HPDE6-E6E7 (cell line): ENCODE measurements around the gene F8A2.
"Not testable (repeated sequence)": the region's sequence is repeated elsewhere in the genome, so short reads cannot be mapped to it uniquely, and the experiment has no call there.

ENCODE experiments used
- DNase-seq: peaks from one replicate; pipeline ENCODE4 v3.0.0; 2011; ENCODE audit warnings: missing footprints; ENCODE audit errors: extremely low spot score

F8A2 gene

DNA sequence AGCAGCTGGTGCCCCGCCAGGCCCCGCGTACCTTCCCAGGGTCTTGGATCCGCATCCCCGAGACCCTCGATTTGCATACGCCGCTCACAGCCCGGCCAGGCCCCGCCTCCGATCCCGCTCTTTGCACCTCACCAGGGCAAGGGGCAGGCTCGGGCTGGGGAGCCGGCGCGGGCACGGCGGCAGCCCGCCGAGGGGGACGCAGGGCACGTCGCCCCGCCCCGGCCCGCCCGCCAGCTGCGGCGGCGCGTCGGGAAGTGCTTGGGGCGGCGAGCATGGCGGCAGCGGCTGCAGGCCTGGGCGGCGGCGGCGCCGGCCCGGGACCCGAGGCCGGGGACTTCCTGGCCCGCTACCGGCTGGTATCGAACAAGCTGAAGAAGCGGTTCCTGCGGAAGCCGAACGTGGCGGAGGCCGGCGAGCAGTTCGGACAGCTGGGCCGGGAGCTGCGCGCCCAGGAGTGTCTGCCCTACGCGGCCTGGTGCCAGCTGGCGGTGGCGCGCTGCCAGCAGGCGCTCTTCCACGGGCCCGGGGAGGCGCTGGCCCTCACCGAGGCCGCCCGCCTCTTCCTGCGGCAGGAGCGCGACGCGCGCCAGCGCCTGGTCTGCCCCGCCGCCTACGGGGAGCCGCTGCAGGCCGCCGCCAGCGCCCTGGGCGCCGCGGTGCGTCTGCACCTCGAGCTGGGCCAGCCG, at the start of gene F8A2:
Gene F8A2 (plus strand): TSS at position 253 of the 686 bp plus-strand sequence. CDS start 20 bp downstream, at position 273.
- DNase-seq = not testable (repeated sequence)

DNA sequence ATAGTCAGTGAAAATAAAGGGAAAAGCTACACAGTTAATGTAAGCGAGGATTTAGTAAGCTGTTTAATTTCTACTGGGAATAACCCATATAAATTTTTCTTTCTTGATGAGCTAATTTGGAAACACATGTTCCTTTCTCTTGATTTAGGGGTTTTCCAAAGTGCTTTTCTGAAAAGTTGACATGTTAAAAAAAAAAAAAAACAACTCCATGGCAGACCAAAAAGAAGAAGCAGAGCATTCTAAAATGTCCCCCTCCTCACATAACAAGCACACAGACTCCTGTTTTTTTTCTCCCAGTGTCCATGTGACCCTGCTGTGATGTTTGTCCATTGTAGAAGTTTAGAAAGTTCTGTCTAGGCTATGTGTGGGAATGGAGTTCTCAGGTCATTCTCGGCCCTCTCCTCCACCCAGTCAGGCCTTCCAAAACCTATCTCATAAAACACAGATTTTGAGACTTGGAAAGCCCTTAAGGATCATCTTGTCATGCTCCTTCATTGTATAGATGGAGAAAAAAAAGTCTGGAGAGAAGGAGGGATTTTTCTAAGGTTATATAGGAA, 48.3 kb upstream of the F8A2 start:
- DNase-seq = no peak

- peak; percentile 16 for DNase-seq
Observed at GRCh38 chrX:155334486-155335336, 47.2 kb upstream of the F8A2 start, which contains the start of gene CLIC2. CLIC2 (minus strand) TSS chrX:155334614; CDS start chrX:155334427, 187 bp downstream.

DNA sequence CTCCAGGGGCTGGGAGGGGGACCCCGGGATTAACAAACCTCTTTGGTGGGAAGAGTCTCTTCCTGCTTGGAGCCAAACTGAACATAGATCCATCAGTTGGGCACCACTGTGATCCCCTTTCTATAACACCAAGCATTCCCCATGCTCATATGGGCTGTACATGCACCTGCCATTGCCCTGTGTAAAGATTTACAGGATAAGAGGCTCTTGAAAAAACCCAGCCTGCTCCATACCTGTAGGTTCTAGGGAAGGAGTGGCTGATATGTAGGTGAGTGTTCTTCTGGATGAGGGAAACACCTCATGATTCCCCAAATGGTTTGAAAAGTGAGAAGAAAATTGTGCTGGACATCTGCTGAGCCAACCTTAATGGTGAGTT, 46.6 kb upstream of the F8A2 start:
- not testable (repeated sequence) for DNase-seq

GRCh38 chrX:155345689-155346088, 36.2 kb upstream of the F8A2 start:
- not testable (repeated sequence) for DNase-seq

DNA sequence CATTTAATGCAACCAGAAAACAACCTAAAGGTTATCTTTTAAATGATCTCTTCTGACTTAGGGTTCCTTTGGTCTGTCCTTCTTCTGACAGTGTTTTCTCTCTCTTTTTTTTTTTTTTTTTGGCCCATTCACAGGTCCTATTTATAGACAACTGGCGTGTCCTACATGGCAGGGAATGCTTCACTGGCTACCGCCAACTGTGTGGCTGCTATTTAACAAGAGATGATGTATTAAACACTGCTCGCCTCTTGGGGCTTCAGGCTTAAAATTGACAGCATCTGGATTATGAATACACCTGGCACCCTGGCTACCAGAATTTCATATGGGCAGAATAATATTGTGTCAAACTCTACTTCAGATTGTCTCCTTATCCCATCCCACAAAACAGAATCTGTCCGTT, 32.4 kb upstream of the F8A2 start:
- DNase-seq = not testable (repeated sequence)

DNA sequence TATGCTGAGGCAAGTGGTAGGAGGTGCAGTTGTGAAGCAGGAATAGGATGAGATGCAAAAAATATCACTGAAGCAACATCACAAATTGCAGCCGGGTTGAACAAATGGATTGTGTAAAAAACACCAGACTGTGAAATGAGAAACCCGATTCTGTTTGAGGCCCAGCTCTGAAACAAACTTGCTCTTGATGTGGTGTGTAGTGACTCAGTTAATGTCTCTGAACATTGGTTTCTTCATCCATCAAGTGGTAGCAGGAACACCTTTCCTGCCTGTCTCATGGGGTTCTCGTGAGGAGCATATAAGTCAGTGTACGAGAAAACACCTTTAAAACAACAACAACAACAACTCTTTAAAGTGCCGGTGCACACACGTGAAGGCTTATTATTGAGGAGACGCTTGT, 18.2 kb upstream of the F8A2 start:
- not testable (repeated sequence) for DNase-seq

DNA sequence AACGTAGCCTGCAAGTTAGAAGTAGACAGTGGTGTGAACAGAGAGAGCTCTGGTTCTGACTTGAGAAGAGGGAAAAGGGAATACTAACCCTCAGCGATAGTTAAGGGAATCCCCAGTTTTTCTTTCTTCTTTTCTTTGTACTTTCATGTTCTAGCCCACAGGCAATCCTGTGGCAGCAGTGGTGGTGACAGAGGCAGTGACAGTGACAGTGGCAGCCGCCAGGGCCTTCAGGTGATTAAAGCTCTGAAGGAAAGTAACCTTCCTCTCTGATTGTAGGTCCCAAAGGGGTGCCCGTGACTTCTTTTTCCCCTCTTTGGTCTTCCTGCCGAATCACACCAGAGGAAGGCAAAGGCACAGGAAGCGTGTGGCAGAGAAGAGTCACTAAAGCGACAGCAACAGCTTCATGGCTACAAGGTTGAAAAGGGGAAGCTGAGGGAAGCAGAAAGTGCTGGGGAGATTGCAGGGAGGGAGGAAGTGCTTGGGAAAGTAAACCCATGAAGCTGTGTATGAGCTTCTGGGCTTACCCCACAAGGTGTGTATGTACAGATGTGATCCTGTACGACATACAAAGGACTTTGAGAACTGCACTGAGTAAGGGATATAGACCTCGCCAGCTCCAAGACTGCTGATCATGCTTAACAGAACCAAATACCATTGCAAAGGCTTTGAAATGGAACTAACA, 8.0 kb upstream of the F8A2 start:
- DNase-seq = not testable (repeated sequence)

DNA sequence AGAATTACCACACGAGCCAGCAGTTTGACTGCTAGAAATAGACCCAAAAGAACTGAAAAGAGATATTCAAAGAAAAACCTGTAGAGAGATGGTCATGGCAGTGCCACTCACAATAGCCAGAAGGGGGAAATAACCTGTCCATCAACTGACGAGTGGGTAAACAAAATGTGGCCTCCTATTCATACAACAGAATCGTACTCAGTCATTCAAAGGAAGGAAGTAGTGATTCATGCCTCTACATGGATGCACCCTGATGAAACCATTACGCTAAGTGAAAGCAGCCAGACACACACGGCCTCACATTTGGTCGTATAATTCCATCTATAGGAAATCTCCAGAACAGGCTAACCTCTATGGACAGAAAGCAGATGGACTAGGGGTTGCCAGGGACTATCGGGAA, 2.1 kb upstream of the F8A2 start:
- not testable (repeated sequence) for DNase-seq

DNA sequence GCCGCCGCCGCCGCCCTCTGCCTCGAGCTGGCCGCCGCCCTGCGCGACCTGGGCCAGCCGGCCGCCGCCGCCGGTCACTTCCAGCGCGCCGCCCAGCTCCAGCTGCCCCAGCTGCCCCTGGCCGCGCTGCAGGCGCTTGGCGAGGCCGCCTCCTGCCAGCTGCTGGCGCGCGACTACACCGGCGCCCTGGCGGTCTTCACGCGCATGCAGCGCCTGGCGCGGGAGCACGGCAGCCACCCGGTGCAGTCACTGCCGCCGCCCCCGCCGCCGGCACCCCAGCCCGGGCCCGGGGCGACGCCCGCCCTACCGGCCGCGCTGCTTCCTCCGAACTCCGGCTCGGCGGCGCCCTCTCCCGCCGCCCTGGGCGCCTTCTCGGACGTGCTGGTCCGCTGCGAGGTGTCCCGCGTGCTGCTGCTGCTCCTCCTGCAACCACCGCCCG, 653 bp downstream of the F8A2 start:
- not testable (repeated sequence) for DNase-seq

- DNase-seq = no peak
Observed at GRCh38 chrX:155389634-155390033, 7.7 kb downstream of the F8A2 start.

DNA sequence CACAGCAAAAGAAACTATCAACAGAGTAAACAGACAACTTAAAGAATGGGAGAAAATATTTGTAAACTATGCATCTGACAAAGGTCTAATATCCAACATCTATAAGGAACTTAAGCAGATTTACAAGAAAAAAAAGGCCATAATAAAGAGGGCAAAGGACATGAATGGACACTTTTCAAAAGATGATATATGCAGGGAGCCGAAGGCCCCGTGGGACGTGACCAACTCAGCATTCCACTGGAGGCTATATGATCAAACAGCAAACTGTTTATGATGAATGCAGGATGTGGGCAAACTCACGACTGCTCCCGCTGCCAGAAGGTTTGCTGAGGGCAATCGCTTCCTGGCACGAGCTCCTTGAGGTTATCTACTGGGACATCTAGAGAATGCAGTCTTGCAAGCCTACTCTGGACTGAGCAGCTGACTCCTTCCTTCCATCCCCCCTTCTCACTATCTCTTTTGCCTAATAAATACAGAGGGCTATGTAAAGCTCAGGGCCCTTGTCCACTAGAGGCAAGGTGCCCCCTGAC, 12.9 kb downstream of the F8A2 start:
- not testable (repeated sequence) for DNase-seq

DNA sequence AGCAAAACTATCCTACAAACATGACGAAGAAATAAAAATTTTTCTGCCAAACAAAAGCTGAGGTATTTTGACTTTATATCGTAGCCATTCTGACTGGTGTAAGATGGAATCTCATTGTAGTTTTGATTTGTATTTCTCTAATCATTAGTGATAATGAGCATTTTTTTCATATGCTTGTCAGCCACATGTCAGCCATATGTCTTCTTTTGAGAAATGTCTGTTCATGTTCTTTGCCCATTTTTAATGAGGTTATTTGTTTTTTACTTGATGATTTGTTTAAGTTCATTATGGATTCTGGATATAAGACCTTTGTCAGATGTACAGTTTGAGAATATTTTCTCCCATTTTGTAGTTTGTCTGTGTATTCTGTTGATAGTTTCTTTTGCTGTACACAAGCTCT, 24.5 kb downstream of the F8A2 start:
- no peak for DNase-seq

DNA sequence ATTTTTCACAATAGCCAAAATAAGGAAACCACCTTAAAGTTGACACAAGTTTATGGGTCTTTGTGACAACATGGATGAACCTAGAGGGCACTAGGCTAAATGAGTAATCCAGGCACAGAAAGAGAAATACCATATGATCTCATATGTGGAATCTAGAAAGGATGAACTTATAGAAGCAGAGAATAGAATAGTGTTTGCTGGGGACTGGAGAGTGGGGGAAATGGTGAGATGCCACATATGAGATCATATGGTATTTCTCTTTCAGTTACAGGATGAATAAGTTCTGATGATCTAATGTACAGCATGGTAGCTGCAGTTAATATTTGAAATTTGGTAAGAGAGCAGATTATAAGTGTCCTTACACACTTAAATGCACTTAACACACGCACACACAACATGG, 35.9 kb downstream of the F8A2 start:
- no peak for DNase-seq
